ENCODE measurements around the gene PTPRN2. TPM values are rescaled to one million over a fixed set of nuclear protein-coding genes. Genes with fewer than 3 reads are reported as not detected.

The PTPRN2 gene
- total RNA-seq, 1 donor from 2014 or later: 2.4 TPM

DNA sequence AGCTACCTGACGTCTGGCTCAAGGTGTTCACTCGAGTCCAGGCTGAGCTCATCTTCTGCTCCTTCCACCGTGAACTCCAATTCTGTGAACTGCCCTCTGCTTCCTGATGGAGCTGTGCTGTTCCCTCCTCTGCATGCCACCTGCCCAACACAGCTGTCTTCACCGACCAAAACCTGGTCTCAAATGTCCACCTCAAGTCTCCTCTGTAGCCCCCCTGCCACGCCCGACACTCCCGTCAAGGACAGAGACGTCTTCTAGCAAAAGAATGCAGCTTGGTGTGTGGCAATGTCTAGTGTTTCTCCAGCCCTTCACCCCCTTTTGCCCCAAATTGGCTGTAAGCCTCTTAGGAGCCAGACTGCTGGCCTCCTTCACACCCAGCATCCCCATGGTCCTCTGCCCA, 945.8 kb downstream of the PTPRN2 start:
- no peak for DNase-seq (ENCODE audit: low read depth in 2 of 2)

- no peak for DNase-seq (ENCODE audit: low read depth in 2 of 2)
Measured at GRCh38 chr7:157640144-157640543, 947.5 kb downstream of the PTPRN2 start.

DNA sequence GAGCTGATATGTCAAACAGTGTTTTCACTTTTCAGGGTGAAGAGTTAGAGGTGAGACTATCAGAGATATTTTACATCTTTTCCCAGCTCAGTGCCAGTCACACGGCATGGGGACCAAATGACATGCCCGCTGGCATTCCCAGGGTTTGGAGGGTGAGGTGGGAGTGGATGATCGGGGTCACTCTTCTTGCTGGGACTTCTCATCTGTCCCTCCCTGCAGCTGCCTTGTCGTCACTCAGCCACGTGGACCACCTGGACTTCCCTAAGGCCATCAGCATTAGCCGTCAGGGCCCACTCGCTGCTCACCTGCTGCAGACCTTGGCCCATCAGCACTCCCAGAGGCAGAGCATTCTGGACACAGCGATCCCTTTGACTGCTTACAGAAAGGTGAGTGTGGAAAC, 949.1 kb downstream of the PTPRN2 start:
- DNase-seq (ENCODE audit: low read depth in 2 of 2): no peak

- DNase-seq (ENCODE audit: low read depth in 2 of 2): no peak
Measured at GRCh38 chr7:157637216-157637949, 950.2 kb downstream of the PTPRN2 start.

GRCh38 chr7:157635669-157636068, 952.0 kb downstream of the PTPRN2 start:
- DNase-seq (ENCODE audit: low read depth in 2 of 2): no peak

- no peak for DNase-seq (ENCODE audit: low read depth in 2 of 2)
Measured at GRCh38 chr7:157635148-157635500, 952.5 kb downstream of the PTPRN2 start.

DNA sequence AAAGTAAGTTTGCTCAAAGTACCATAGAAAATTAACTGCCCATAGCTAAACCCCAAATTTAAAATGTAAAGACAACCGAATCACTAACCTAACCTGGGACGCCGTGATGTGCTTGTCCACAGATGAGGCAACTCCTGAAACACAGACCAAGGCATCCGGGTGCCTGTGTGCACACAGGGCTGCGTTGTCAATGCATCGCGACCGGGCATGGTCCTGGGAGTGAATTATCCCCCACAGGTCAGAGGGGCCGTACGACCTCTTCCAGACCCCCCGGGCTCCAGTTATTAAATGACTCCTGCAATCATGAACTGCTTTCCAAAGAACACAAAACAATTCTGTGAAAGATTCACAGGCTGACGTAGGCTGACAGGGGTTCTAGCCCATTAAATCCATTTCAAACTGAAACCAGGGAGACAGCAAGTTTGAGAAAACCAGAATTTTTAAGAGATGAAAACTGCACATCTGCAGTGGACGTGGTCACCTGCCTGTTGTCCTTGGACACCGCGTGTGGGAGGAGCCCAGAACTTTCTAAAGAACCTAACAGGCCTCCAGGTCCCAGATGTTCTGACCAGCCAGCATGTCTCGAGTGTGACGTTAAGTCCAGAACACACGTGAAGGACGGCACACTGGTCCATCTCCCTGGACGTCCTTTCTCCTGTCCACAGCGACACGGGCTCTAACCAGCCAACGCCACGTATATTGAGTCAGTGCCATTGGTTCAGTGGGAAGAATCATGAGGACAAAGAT, 953.0 kb downstream of the PTPRN2 start:
- no peak for DNase-seq (ENCODE audit: low read depth in 2 of 2)

DNA sequence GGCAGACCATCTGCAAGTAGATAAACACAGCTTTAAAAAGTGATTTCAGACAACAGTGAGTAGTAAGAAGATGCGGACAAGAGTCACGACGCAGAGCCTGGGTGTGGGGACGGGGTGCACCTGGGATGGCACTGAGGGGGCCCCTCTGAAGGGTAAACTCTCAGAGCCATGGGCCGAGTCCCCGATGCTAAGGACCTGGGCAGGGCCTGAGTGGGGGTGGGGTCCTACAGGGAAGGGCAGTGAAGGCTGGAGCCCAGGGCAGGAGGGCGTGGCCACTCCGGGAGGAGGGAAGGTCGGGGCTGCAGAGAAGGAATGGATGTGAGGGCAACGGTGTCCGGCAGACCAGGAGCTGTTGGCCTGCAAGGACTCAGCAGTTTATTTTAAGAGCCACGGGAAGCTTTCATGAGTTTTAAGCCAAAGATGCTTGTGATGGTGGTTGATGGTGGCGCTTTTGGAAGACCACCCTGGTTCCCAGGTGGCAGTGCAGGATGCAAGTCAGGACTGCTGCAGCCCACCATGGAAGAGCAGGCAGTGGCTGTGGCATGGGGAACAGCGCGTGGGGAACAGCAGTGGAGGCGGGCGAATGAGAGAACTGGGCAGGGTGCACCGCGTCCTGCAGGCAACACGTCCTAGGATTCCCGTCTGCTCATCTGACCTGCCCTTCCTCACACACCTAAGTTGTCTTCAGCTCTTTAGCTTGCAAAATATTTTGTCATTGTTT, 954.0 kb downstream of the PTPRN2 start:
- no peak for DNase-seq (ENCODE audit: low read depth in 2 of 2)

DNA sequence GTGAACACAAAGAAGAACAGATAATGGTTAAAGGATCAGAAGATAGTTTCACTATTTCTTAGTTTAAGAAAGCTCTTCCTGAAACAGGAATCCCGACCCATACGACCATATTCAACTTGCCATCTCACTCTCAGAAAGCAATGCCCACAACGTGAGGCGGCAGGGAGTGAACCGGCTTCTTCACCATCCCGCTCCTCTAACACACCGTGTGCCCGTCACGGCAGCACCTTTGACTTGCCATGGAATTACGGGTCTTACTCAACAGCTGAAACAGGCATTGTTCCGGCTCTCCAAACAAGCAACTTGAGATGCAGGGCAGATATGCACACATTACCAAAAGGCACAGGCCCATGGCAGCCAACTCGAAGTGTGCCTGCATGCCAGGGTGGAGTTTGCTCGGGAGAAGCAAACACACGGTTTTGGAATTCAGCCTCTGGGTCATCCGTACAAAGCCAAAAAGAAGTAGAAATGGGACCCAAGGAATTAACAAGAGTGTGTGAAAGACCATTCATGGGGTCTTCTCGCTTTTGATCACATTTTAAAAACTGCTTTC, 957.2 kb downstream of the PTPRN2 start:
- no peak for DNase-seq (ENCODE audit: low read depth in 2 of 2)

DNA sequence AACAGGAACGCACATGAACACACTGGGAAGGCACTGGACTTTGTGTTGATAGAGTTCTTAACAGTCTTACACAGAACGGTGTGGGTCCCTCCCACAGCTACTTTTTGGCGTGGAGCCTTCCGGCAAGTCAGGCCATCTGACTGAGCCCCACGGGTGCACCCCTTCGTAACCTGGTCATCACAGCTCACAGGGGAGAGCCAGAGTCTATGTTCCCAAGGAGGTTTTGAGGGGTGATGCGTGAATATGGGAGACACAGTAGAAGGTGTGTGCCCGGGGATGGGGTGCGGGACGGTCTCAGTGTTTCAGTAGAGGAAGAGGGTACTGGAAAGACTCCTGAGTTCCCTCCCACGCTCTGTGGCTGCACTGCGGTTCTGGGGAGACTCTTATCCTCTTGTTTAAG, 959.2 kb downstream of the PTPRN2 start:
- DNase-seq (ENCODE audit: low read depth in 2 of 2): no peak

DNA sequence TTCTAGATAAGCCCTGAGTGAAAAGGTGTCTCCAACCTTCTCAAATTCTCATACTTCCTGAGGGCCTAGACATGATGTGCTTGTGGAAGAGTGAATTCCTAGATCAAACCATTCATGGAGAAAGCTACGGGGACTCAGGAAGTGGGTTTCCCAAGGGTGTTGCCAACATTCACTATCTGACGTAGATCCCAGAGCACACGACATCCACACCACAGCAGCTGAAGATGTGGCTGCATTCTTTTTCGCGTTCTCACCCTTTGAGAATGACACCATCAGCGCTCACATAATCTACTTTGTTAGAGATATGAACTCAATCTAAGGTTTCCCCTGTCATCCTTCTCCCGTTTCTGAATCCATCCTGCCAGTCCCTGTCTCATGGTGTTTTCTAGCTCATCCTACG, 960.0 kb downstream of the PTPRN2 start:
- no peak for DNase-seq (ENCODE audit: low read depth in 2 of 2)

- DNase-seq (ENCODE audit: low read depth in 2 of 2): no peak
Measured at GRCh38 chr7:157627033-157627432, 960.6 kb downstream of the PTPRN2 start.

DNA sequence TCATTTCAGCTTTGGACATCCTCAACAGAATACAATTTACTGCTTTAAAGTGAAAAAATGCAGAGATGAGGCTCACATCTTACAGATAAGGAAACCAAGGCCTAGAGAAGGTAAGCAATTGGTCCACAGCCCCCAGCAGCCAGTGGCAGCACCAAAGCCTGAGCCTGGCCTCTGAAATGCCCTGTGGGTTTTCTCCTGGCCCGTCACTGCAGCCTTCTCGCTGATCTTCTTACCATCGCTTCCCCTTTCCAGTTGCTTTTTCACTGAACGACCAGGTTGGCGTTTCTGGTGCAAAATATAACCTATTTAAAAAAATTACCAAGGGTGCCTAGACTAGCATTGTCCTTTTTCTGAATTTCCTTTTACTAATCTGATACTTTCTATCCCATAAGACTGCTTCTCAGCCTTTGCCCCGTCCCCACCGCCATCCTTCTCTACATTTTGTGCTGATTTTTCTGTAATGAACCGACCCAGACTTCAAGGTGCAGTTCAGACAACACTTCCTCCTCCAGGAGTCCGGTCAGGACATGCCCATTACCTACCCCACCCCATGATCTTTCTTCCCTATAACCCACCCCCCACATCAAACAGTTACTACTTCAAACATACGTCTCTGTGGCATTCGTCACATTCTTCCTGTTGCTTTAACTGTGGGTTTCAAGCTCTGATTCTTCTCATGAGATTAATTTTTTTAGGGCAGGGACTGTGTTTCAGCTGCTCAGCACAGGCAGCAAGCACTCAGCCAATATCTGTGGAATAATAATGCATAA, 961.5 kb downstream of the PTPRN2 start:
- no peak for DNase-seq (ENCODE audit: low read depth in 2 of 2)

DNA sequence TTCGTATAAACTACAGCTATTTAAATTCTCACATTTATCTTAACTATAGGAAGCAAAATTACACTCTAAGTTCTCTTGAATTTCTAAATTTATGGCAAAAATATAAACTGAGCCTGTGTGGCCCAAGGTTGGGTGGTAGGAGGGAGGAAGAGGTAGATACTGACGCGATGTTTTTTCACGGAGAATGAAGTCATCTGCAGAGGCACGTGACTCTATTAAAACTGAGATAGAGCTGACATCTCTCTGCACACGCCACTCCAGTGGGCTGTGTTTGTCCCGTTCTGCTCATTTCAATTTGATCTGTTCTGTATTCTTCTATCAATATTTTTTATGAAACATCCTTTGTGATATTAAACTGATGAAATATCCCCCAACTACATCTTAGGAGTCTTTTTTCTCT, 964.1 kb downstream of the PTPRN2 start:
- no peak for DNase-seq (ENCODE audit: low read depth in 2 of 2)

- DNase-seq (ENCODE audit: low read depth in 2 of 2): no peak
Measured at GRCh38 chr7:157622408-157623205, 965.0 kb downstream of the PTPRN2 start.

DNA sequence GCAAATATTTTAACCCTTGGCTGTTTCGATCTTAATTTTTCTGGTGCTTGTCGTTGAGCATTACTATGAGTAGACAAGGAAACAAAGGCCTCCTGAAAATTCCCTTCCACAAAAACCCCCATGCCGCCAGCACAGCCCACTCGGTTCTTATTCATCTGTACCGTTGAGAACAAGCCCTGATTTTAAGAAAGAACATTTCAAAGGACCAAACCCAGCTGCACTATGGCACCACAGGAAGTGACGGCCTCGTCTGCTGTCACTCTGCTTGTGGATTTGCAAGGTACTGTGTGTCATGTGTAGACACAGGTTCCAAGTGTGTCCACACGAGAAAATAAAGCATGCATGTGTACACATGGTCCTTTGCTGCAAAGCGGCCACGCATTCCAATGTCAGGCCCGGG, 965.6 kb downstream of the PTPRN2 start:
- DNase-seq (ENCODE audit: low read depth in 2 of 2): no peak

DNA sequence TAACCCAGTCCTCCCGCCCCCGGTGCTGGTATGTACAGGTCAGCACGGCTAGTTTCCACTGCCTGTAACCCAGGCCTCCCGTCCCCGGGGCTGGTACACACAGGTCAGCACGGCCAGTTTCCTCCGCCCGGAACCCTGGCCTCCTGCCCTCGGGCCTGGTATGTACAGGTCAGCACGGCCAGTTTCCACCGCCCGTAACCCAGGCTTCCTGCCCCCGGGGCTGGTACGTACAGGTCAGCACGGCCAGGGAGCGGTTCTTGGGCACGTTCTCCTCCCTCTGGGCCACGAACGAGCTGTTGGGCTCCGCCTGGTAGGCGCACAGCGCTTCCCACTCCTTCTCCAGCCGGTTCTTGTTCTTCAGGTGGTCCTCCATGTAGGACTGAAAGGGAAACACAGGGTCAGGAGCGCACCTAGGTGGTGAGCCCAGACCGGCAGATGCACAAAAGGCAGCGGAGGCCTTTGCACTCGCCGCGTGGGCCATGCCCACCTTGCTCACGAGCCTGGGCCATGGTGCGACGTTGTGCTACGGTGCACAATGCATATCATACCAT, 966.4 kb downstream of the PTPRN2 start:
- peak in 1 of 2 donors; percentile 4 for DNase-seq (ENCODE audit: low read depth in 2 of 2)

DNA sequence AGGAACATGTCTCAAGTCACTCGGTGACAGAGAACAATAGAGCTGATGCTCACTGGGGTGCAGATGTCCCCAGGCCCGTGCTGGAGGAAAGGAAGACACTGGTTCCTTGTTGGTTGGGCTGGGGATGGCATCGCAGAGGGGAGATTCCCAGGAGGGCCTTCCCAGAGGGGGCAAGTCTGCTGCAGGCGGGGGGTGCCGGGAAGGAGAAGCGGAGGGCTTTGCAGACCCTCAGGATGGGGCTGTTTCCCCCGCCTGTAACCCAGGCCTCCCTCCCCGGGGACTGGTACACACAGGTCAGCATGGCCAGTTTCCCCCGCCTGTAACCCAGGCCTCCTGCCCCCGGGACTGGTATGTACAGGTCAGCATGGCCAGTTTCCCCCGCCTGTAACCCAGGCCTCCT, 967.0 kb downstream of the PTPRN2 start:
- no peak for DNase-seq (ENCODE audit: low read depth in 2 of 2)

- DNase-seq (ENCODE audit: low read depth in 2 of 2): no peak
Measured at GRCh38 chr7:157619753-157620525, 967.7 kb downstream of the PTPRN2 start.
